ENCODE results near the gene RBM3.
"Not testable (repeated sequence)": the region's sequence is repeated elsewhere in the genome, so short reads cannot be mapped to it uniquely, and the experiment has no call there.

Gene RBM3

GRCh38 chrX:48574270-48575266 is at the start of gene RBM3:
Gene RBM3 (plus strand): TSS chrX:48574484. CDS start chrX:48575181, 697 bp downstream.
- DNase-seq = peak; percentile 95

- DNase-seq = not testable (repeated sequence)
Observed at GRCh38 chrX:48525853-48526252, 48.4 kb upstream of the RBM3 start.

GRCh38 chrX:48530736-48531135 is 43.5 kb upstream of the RBM3 start:
- DNase-seq = no peak

- DNase-seq = peak; percentile 43
Observed at GRCh38 chrX:48531358-48531959, 42.8 kb upstream of the RBM3 start.

GRCh38 chrX:48532161-48532560 is 42.1 kb upstream of the RBM3 start:
- no peak for DNase-seq

GRCh38 chrX:48533165-48533564 is 41.1 kb upstream of the RBM3 start:
- no peak for DNase-seq

- no peak for DNase-seq
Observed at GRCh38 chrX:48538641-48539344, 35.5 kb upstream of the RBM3 start.

GRCh38 chrX:48539345-48540027 is 34.8 kb upstream of the RBM3 start, which contains the start of gene TBC1D25:
Gene TBC1D25 (plus strand): TSS chrX:48539714. CDS start chrX:48539798, 84 bp downstream.
- peak; percentile 98 for DNase-seq

GRCh38 chrX:48540028-48540375 is 34.3 kb upstream of the RBM3 start:
- DNase-seq = peak; percentile 62

GRCh38 chrX:48540480-48540879 is 33.8 kb upstream of the RBM3 start:
- no peak for DNase-seq

- no peak for DNase-seq
Observed at GRCh38 chrX:48541140-48541814, 33.0 kb upstream of the RBM3 start.

- DNase-seq = no peak
Observed at GRCh38 chrX:48548871-48549270, 25.4 kb upstream of the RBM3 start.

- not testable (repeated sequence) for DNase-seq
Observed at GRCh38 chrX:48555731-48556325, 18.5 kb upstream of the RBM3 start.

GRCh38 chrX:48558271-48558670 is 16.0 kb upstream of the RBM3 start:
- DNase-seq = peak; percentile 60

GRCh38 chrX:48559636-48560035 is 14.6 kb upstream of the RBM3 start:
- no peak for DNase-seq

GRCh38 chrX:48560056-48560455 is 14.2 kb upstream of the RBM3 start:
- no peak for DNase-seq

- DNase-seq = no peak
Observed at GRCh38 chrX:48560681-48561080, 13.6 kb upstream of the RBM3 start.

GRCh38 chrX:48569958-48570357 is 4.3 kb upstream of the RBM3 start:
- DNase-seq = peak; percentile 88

GRCh38 chrX:48573690-48574269 is 504 bp upstream of the RBM3 start:
- no peak for DNase-seq

GRCh38 chrX:48575642-48576041 is 1.4 kb downstream of the RBM3 start:
- DNase-seq = no peak

GRCh38 chrX:48576108-48576507 is 1.8 kb downstream of the RBM3 start:
- DNase-seq = no peak
